ENCODE data around the gene FLVCR1.

The FLVCR1 gene

DNA sequence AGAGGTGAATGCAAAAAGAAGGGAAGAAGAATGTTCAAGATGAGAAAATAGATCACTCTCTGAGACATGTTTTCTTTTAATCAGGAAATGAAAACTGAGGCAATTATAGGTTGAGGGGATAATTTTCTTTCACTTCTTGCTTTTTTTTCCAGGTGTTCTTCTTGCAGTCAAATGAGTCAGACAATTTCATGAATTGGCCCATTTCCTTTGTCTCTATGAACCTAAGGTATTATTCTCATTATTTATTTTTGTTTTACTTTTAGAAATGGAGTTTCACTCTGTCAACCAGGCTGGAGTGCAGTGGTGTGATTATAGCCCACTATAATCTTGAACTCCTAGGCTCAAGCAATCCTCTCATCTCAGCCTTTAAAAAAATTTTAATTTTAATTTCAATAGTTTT, 88.8 kb downstream of the FLVCR1 start:
- TF ChIP-seq, protein P1, sequence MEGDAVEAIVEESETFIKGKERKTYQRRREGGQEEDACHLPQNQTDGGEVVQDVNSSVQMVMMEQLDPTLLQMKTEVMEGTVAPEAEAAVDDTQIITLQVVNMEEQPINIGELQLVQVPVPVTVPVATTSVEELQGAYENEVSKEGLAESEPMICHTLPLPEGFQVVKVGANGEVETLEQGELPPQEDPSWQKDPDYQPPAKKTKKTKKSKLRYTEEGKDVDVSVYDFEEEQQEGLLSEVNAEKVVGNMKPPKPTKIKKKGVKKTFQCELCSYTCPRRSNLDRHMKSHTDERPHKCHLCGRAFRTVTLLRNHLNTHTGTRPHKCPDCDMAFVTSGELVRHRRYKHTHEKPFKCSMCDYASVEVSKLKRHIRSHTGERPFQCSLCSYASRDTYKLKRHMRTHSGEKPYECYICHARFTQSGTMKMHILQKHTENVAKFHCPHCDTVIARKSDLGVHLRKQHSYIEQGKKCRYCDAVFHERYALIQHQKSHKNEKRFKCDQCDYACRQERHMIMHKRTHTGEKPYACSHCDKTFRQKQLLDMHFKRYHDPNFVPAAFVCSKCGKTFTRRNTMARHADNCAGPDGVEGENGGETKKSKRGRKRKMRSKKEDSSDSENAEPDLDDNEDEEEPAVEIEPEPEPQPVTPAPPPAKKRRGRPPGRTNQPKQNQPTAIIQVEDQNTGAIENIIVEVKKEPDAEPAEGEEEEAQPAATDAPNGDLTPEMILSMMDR (IDR thresholded peaks at IDR 0.05; ENCODE audit: low read depth, low read length) = no peak
- H3K4me3 ChIP-seq (replicated peaks in 1 of 2; ENCODE audit: low read depth in 2 of 2, low read length in 2 of 2) = no peak overlapping the region
- no peak for DNase-seq (ENCODE audit: low read depth in 2 of 2)

All from cardiac fibroblast (primary cell).